Hypothalamus (tissue), 51 donors: ENCODE data around the gene HCFC1R1.

Experiments used
- DNase-seq, 51 donors: peaks; one replicate each; lab custom pipeline; 2025; lab: John Stamatoyannopoulos, UW

Gene HCFC1R1

DNA sequence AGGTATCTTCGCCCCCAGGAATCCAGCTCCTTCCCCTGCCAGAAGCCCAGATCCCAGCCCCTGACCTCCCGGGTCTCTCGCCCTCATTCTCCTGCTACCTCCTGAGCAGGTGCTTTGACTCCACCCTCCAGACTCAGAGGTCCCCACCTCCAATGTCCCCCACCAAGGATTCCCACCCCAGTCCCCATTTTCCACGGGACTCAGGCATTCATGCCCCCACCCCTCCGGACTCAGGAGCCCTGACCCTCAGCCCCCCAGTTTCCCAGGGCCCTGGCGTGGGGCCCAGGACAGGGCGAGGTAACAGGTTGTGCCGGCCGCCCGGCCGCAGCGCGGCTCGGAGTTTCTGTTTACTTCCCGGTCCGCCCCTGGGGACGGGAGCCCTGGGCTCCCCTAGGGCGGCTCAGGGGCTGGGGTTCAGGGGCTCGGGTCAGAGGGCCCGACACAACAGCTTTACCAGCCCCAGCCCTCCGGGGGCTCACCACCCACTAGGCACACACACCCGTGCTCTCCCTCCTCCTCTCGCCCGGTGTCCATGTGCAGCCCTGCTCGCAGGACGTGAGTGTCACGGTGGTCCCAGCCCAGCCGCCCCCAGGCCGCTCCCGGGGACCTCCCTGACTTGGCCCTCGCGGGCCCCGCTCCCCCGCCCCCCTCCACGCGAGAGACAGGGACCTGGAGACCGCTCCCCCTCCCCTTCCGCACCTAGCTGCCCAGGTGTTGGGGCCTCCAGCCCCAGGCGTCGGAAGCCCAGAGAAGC is 12.4 kb upstream of the HCFC1R1 start:
- DNase-seq = no peak

DNA sequence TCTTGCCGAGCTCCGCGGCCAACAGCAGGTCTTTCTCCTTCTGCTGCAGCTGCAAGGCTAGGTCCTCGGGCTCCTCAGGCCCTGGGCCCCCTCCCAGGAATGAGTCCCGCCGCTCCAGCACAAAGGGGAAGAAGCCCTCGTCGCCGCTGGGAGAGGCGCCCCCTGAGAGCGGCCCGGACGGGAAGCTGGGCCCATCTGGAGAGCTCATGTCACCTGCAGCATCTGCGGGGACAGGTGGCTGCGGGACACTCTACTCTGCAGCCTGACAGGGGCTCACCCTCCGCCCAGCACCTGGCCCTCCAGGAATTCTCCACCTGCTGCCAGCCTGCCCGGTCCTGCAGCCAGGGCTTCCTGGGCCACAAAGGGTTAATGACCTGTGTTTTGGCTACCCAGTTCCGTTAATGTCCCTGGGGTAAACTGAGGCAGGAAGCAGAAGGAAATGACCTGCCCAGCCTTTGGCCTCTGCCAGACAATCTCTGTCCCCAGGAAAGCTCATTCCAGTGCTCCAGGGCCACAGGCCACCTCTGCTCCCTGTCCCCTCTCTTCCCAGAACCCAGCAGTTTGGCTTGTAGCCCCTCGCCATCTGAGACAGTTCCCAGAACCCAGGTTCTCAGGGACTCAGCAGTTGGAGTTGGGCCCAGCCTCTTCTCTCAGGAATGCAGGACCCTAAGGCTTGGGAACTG is 11.7 kb upstream of the HCFC1R1 start:
- no peak for DNase-seq

DNA sequence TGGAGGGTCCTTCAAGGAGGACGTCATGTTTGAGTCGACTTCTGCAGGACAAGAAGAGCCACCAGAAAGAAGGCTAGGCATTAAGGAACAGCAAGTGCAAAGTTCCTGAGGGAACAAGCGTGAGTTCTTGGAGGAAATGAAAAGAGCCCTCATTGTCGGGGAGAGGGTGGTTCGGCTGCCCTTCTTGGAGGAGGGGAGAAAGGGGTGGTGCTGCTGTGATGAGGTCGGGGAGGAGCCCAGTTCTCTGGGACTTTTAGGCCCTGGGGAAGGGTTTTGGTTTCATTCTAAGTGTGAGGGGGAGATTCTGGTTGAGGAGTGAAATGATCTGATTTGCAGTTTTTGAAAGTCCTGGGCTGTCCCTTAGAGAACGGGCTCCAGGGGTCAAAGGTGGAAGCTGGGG is 8.9 kb upstream of the HCFC1R1 start:
- DNase-seq = no peak

DNA sequence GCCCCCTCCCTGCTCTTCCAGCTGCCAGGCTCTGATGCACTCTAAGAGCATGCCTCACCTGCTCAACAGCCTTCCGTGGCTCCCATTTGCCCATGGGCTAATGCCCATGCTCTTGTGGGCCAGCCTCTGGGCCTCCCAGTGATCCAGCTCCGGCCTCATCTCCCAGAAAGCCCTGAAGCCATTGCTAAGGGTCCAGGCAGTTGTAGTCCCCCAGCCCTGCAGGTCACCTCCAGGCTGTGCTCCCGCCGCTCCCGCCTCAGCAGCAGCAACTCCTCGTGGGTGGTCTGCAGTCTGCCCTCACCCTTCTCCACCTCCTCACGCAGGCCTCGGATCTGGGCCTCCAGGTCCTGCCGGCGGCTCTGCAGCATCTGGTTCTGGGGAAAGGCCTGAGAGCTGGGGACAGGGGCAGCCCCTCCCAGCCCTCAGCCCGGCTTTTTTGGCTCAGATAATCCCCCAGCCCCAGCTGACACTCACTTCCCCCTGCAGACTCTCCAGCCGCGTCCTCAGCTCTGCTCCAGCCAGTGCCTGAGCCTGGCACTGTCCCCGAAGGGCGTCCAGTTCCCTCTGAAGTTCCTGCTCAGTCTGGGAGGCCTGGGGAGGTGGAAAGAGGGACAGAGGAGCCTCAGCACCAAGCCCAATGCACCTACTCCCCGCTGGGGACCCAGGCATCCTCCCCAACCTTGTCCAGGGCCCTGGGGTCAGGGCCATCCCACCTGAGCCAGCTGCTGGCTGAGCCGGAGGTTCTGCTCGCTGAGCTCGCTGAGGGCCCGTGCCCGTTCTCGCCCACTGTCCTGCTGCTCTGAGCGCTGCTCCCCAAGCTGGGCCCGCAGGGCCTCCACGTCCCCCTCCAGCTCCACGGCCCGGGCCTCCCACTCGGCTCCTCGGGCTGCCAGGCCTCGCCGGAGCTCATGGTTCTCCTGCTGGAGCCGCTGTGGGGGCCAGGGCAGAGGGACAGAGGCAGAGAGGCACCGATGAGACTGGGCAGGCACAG is 6.8 kb upstream of the HCFC1R1 start:
- no peak for DNase-seq

DNA sequence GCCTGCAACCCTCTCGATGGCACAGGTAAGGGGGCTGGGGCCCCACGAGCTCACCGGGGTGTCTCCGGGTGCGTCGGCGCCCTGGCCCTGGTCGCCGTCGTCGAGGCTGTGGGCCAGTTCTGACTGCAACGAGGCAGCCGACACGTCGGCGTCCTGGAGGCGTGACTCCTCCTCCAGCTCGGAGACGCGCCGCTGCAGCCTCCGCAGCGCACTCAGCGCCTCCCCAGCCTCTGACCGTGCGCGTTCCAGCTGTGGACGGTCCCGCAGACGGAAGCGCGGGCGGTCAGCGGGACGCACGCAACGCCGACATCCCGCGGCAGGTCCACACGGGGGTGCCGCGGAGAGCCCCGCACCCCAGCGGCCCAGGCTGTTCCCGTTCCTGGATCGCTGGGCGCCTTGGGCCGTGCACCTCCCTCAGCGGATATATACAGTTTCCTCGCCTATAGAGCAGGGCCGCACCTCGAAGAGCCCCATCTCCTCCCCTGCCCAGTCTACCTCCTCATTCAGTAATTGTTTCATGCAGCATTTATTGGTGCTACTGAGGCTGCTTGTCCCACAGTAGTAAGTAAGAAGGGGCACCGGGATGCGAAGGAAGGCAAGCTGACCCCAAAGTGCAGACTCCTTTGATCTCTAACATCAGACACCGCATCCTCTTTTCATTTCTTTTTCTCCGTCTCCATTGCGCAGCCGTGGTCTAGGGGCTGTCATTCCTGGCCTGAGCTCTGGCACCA is 5.9 kb upstream of the HCFC1R1 start:
- no peak for DNase-seq

DNA sequence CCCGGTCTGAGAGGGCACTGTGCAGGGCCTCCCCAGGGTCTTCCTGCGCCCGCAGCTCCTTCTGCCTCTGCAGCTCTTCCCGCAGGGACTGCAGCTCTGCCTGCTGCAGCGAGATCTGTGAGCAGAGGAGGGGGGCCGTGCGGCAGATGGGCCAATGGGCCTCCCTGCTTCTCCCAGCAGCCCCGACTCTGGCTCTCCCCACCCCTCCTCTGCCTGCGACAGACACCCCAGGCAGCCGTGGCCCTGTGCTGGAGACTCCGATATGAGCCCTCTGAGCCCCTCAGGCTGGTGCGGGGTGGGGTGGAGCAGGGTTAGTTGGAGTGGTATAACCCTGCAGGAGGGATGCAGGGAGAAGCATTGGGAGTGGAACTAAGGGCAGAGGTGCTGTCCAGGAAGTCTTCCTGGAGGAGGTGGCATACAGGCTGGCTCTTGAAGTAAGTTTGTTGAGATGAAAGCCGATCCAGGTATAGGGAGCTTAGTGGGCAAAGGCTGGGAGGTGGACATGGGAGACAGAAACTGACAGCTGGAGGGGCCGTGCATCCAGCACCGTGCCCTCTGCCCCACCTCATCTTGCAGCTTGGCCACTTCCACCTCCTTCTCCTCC is 5.1 kb upstream of the HCFC1R1 start:
- DNase-seq = no peak

DNA sequence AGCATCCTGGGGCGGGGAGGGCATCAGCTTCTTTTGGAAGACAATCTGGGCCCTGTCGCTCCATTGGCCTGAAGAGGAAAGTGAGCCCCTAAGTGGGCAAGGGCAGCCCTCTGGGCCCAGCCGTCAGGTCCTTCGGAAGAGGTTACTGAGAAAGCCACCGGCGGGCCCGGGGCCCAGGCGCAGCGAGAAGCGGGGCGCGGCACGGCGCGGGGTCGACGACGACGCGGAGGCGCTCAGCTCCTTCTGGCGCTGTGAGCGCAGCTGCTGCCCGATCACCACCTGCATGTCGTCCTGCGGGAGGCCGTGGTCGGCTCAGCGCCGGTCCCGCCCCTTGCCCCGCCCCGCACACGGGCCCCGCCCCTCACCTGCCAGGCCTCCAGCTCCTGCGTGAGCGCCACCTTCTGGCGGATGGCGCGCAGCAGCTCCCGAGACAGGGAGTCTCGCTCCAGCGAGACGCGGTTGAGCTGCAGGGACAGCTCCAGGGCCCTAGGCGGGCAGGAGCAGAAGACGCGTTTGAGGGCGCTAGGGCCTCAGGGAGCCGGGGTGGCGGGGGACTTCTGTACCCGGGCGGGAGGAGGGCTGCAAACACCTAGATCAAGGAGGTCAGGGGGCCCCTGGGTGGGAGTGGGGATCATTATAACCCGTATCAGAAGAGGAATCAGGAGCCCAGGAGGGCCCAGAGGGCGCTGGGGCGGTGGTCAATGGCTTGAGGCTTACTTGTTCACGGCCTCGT is 4.4 kb upstream of the HCFC1R1 start:
- DNase-seq = peak in 37 of 51 donors; percentile 8 to 77 (median 43)

DNA sequence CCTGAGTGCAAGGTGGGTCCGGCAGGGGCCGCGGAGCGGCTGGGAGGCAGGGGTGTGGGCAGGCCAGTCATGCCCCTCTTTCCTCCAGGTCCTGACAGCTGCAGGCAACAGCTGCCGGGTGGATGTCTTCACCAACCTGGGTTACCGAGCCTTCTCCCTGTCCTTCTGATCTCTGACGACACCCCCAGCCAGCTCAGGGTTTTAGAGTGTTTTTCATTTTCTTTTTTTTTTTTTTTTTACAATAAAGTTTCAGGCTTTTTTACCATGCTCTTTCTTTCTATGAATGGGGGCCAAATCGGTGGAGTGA is 3.7 kb upstream of the HCFC1R1 start:
- DNase-seq = no peak

DNA sequence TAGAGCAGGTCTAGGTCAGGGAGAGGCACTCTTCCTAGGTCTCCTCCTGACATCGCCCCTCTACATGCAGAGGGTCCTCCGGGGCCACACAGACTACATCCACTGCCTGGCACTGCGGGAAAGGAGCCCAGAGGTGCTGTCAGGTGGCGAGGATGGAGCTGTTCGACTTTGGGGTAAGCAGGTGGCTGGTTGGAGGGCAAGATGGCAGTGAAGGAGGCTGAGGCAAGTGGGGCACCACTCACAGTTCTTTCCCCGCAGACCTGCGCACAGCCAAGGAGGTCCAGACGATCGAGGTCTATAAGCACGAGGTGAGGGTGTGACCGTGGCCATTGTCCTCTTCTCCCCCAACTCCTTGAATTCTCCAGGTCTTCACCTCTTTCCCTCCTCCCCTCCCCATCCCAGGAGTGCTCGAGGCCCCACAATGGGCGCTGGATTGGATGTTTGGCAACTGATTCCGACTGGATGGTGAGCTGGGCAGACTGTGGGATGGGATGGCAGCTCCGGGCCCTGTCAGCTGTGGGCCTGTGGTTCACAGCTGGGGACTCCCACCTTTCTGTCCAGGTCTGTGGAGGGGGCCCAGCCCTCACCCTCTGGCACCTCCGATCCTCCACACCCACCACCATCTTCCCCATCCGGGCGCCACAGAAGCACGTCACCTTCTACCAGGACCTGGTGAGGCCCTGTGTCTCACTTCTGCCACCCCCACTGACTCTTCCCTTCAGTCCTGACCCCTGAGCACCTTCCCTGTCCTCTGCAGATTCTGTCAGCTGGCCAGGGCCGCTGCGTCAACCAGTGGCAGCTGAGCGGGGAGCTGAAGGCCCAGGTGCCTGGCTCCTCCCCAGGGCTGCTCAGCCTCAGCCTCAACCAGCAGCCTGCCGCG is 3.1 kb upstream of the HCFC1R1 start:
- DNase-seq = no peak

DNA sequence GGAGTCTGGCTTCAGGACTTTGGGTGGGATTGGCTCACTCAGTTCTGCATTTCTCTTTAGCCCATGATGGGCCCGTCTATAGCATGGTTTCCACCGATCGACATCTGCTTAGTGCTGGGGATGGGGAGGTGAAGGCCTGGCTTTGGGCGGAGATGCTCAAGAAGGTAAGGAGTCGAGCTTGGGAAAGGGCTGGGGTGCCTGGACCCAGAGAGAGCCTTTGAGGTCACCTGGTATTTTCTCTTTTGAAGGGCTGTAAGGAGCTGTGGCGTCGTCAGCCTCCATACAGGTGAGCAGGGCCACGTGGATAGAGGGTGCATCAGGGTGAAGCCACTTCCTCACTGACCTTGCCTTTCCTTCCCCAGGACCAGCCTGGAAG is 2.2 kb upstream of the HCFC1R1 start:
- DNase-seq = no peak

DNA sequence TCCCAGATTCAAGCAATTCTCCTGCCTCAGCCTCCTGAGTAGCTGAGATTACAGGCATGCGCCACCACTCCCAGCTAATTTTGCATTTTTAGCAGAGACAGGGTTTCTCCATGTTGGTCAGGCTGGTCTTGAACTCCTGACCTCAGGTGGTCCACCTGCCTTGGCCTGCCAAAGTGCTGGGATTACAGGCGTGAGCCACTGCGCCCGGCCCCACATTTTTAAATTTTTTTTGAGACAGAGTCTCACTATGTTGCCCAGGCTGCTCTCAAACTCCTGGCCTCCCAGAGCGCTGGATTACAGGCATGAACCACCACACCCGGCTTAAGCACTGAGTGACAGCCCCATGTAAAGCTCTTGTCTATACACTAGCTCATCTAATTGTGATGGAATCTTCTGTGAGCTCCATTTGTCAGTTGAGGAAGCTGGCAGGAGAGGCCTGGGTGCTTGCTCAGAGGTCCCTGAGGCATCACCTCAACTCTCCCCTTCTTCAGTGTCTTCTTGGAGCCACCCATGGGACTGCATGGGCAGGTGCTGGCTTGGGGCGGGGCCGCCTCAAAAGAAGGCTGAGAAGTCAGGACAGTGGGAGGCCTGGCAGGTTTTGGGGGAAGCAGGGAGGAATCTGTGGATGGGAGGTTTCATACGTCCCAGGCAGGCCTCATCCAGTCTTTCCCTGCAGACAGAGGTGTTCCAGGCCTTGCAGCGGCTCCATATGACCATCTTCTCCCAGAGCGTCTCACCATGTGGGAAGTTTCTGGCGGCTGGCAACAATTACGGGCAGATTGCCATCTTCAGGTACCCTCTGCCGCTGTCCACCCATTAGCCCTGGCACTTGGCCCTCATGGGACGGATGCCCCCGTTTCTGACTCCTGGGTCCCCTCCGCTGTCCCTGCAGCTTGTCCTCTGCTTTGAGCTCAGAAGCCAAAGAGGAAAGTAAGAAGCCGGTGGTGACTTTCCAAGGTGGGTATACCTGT is 1.6 kb upstream of the HCFC1R1 start:
- DNase-seq = no peak

DNA sequence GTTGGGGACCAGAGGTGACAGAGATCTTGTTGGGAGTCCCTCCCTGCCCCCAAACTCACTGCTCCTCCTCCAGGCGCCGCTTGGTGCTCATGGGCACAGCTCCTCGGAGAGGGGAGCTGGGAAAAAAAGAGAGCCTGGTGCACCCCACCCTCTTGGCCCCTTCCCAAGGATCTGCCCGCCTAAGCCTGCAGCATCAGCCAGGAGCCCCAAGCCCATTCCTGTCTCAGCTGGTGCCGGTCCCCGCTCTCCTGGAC is 400 bp downstream of the HCFC1R1 start:
- peak in 18 of 51 donors; percentile 33 to 67 (median 52) for DNase-seq

DNA sequence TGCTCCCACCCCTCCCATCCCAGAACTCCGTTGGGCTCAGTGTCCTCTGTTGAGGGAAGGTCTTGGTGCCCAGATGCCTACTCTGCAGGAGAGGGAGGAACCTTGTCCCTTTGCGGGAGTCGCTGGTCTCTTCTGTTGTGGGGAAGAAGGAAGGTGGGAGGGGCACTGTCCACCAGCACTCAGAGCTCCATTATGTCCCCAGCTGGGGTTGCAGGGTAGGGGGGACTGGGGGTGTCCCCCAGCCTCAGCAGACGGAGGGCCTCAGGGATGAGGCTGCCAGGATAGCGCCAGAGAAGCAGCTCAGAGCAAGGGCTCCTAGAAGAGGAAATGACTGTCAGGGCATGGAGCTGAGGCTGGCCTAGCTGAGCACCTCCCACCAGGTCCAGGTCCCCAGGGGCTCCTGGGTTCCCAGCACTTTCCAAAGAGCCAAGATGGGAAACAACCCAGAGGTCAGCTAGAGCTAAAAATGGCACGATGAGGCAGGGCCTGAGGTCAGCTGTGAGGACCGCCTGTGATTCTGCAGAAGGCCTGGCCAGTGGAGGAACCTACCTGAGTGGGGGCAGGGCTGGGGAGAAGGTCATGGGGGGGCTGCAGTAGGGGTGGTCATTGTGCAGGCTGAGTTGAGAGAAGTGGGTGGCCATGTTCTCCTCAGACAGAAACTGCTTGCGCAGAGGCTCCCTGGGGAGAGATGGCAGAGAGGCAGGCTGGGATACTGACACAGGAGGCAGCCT is 893 bp downstream of the HCFC1R1 start:
- peak in 4 of 51 donors; percentile 32 to 60 (median 38) for DNase-seq

DNA sequence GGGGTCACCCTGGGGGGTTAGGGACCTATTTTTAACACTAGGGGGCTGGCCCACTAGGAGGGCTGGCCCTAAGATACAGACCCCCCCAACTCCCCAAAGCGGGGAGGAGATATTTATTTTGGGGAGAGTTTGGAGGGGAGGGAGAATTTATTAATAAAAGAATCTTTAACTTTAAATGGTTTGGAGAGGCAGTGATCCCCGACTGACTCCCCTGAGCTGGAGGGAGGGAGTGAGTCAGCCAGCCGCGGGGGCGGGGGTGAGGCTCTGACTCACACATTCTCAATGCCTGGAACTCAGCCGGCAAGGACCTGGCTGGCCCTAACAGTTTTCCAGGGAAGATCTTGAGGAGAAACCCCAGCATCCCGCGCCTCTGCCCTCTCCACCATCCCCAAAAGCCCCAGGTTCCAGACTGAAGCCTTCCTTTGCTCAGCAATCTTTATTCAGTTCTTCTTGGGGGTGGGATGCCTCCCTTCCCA is 1.5 kb downstream of the HCFC1R1 start:
- DNase-seq = peak in 35 of 51 donors; percentile 8 to 86 (median 30)

DNA sequence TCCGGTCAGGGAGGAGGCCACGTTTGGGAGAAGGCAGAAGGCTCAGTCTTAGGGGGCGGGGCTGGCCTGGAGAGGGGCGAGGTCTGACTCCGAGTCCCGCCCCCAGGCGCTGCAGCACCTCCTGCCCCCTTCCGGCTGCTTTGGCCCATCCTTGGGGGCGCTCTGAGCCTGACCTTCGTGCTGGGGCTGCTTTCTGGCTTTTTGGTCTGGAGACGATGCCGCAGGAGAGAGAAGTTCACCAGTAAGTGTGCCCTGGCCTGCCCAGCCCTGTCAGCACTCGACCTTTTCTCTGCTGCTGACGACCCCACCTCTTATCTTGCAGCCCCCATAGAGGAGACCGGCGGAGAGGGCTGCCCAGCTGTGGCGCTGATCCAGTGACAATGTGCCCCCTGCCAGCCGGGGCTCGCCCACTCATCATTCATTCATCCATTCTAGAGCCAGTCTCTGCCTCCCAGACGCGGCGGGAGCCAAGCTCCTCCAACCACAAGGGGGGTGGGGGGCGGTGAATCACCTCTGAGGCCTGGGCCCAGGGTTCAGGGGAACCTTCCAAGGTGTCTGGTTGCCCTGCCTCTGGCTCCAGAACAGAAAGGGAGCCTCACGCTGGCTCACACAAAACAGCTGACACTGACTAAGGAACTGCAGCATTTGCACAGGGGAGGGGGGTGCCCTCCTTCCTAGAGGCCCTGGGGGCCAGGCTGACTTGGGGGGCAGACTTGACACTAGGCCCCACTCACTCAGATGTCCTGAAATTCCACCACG is 2.1 kb downstream of the HCFC1R1 start:
- DNase-seq = peak in 22 of 51 donors; percentile 6 to 63 (median 31)
